Karpas-422 (cell line): ENCODE results near the gene APOBEC3F. TPM values are rescaled to one million over a fixed set of nuclear protein-coding genes. Genes with fewer than 3 reads are reported as not detected.

Experiments
- DNase-seq: peaks from one replicate; pipeline ENCODE4 v3.0.0-alpha.2; 2015
- H2AFZ ChIP-seq: fragments of 200-600 bp; sonication (generic); 2 replicates; pipeline ENCODE4 v1.6.1; 2014; ENCODE audit warnings: antibody characterized with exemption, low read length, mixed read lengths
- H3K27ac ChIP-seq: fragments of 200-600 bp; sonication (generic); 2 replicates; pipeline ENCODE4 v1.5.1; 2014; ENCODE audit warnings: mild to moderate bottlenecking, low read length, moderate library complexity
- H3K27me3 ChIP-seq: fragments of 200-600 bp; sonication (generic); 2 replicates; pipeline ENCODE4 v1.6.1; 2014; ENCODE audit warnings: low read length, mixed read lengths
- H3K36me3 ChIP-seq: fragments of 200-600 bp; sonication (generic); 2 replicates; pipeline ENCODE4 v1.6.1; 2014; ENCODE audit warnings: low read length, mixed read lengths; ENCODE audit not compliant: insufficient read depth
- H3K4me1 ChIP-seq: fragments of 200-600 bp; sonication (generic); 2 replicates; pipeline ENCODE4 v1.6.1; 2014; ENCODE audit warnings: mild to moderate bottlenecking, low read length, mixed read lengths
- H3K4me2 ChIP-seq: fragments of 200-600 bp; sonication (generic); 2 replicates; pipeline ENCODE4 v1.6.1; 2014; ENCODE audit warnings: low read length, low read depth, mild to moderate bottlenecking; ENCODE audit not compliant: poor library complexity, severe bottlenecking
- H3K4me3 ChIP-seq: fragments of 200-600 bp; sonication (generic); 2 replicates; pipeline ENCODE4 v1.5.1; 2014; ENCODE audit warnings: mild to moderate bottlenecking, antibody characterized with exemption, low read length, mixed read lengths
- H3K79me2 ChIP-seq: fragments of 200-600 bp; sonication (generic); 2 replicates; pipeline ENCODE4 v1.6.1; 2014; ENCODE audit warnings: mild to moderate bottlenecking, low read length, mixed read lengths
- H3K9ac ChIP-seq: fragments of 200-600 bp; sonication (generic); 2 replicates; pipeline ENCODE4 v1.6.0; 2014; ENCODE audit warnings: low read length
- H3K9me2 ChIP-seq: fragments of 200-600 bp; sonication (generic), shearing (Covaris generic); replicated peaks from 2 replicates; pipeline ENCODE4 v1.6.0; 2014; ENCODE audit warnings: mild to moderate bottlenecking, low read length, moderate library complexity; ENCODE audit not compliant: insufficient read depth
- H3K9me3 ChIP-seq: fragments of 300-700, 200-600 bp; sonication (generic); 2 replicates; pipeline ENCODE4 v1.6.1; 2014; ENCODE audit warnings: low read length, mixed read lengths
- H4K20me1 ChIP-seq: fragments of 200-600 bp; sonication (generic); 2 replicates; pipeline ENCODE4 v1.6.1; 2014; ENCODE audit warnings: mild to moderate bottlenecking, antibody characterized with exemption, low read length, low read depth; ENCODE audit not compliant: insufficient read depth
- total RNA-seq: library from RNA; depleted of rRNA; stranded (reverse); fragments of >200 nt; shearing (Covaris generic); gene quantifications from 2 replicates; pipeline ENCODE4 v1.2.3, GENCODE V29; 2014; ENCODE audit warnings: low replicate concordance

APOBEC3F gene
- total RNA-seq, 1 experiment from 2014 or later = 0.93 TPM

GRCh38 chr22:39080052-39080762 lies 39.5 kb downstream of the APOBEC3F start:
- Histone ChIP-seq H3K4me2 (no peak overlapping the region), H4K20me1 (no peaks in the 10 kb centered on the region), H3K9ac (no peak overlapping the region), H2AFZ (no peak overlapping the region), H3K27me3 (no peaks in the 10 kb centered on the region), H3K9me2 (no peaks in the 10 kb centered on the region), H3K4me3 (no peak overlapping the region), H3K27ac (no peak overlapping the region), H3K36me3 (no peaks in the 10 kb centered on the region), H3K4me1 (peaks cover 4% of the 10 kb centered on the region; the same call in 1 of the 2 replicates), H3K79me2 (no peaks in the 10 kb centered on the region), H3K9me3 (no peaks in the 10 kb centered on the region)
- no peak for DNase-seq

GRCh38 chr22:39081016-39081415 lies 40.4 kb downstream of the APOBEC3F start:
- H3K36me3 ChIP-seq = no peaks in the 10 kb centered on the region
- H3K27ac ChIP-seq = no peak overlapping the region
- peaks cover 4% of the 10 kb centered on the region; the same call in 1 of the 2 replicates for H3K4me1 ChIP-seq
- no peak for DNase-seq
- H3K4me3 ChIP-seq = no peak overlapping the region
- no peaks in the 10 kb centered on the region for H3K27me3 ChIP-seq
- no peak overlapping the region for H3K4me2 ChIP-seq
- H2AFZ ChIP-seq = no peak overlapping the region
- H4K20me1 ChIP-seq = no peaks in the 10 kb centered on the region
- no peaks in the 10 kb centered on the region for H3K9me3 ChIP-seq
- H3K79me2 ChIP-seq = no peaks in the 10 kb centered on the region
- H3K9me2 ChIP-seq = no peaks in the 10 kb centered on the region
- H3K9ac ChIP-seq = no peak overlapping the region

GRCh38 chr22:39081598-39081997 lies 40.9 kb downstream of the APOBEC3F start:
- H3K27ac ChIP-seq = no peak overlapping the region
- H3K36me3 ChIP-seq = no peaks in the 10 kb centered on the region
- H3K79me2 ChIP-seq = no peaks in the 10 kb centered on the region

GRCh38 chr22:39083212-39084165 lies 42.8 kb downstream of the APOBEC3F start:
- Histone ChIP-seq H2AFZ (no peak overlapping the region), H3K4me2 (no peak overlapping the region), H3K4me3 (no peak overlapping the region), H3K9ac (no peak overlapping the region), H3K4me1 (no peaks in the 10 kb centered on the region), H3K9me2 (no peaks in the 10 kb centered on the region), H3K27ac (no peak overlapping the region), H3K36me3 (no peaks in the 10 kb centered on the region), H4K20me1 (no peaks in the 10 kb centered on the region), H3K9me3 (no peaks in the 10 kb centered on the region), H3K79me2 (no peaks in the 10 kb centered on the region), H3K27me3 (no peaks in the 10 kb centered on the region)
- DNase-seq = no peak

More at GRCh38 chr22:39081598-39081997, 40.9 kb downstream of the APOBEC3F start:
- no peak overlapping the region for H3K4me2 ChIP-seq
- no peak for DNase-seq
- H3K4me3 ChIP-seq = no peak overlapping the region
- no peak overlapping the region for H2AFZ ChIP-seq
- H3K27me3 ChIP-seq = no peaks in the 10 kb centered on the region
- no peak overlapping the region for H3K9ac ChIP-seq
- no peaks in the 10 kb centered on the region for H3K9me3 ChIP-seq
- H3K9me2 ChIP-seq = no peaks in the 10 kb centered on the region
- H3K4me1 ChIP-seq = peaks cover 4% of the 10 kb centered on the region; the same call in 1 of the 2 replicates
- no peaks in the 10 kb centered on the region for H4K20me1 ChIP-seq

- no peak overlapping the region for H3K27ac ChIP-seq
These were observed 44.0 kb downstream of the APOBEC3F start for GRCh38 chr22:39084666-39085065.

GRCh38 chr22:39087098-39087497 lies 46.4 kb downstream of the APOBEC3F start:
- Histone ChIP-seq H3K9me3 (no peaks in the 10 kb centered on the region), H3K9me2 (no peaks in the 10 kb centered on the region), H3K4me1 (no peaks in the 10 kb centered on the region), H3K79me2 (no peaks in the 10 kb centered on the region), H3K9ac (no peak overlapping the region), H3K27me3 (no peaks in the 10 kb centered on the region), H3K4me3 (no peak overlapping the region), H4K20me1 (no peaks in the 10 kb centered on the region), H2AFZ (no peak overlapping the region), H3K4me2 (no peak overlapping the region), H3K27ac (no peak overlapping the region), H3K36me3 (no peaks in the 10 kb centered on the region)
- no peak for DNase-seq

More at GRCh38 chr22:39084666-39085065, 44.0 kb downstream of the APOBEC3F start:
- Histone ChIP-seq H3K9me3 (no peaks in the 10 kb centered on the region), H3K9ac (no peak overlapping the region), H3K4me3 (no peak overlapping the region), H3K9me2 (no peaks in the 10 kb centered on the region), H3K27me3 (no peaks in the 10 kb centered on the region), H4K20me1 (no peaks in the 10 kb centered on the region), H2AFZ (no peak overlapping the region), H3K36me3 (no peaks in the 10 kb centered on the region), H3K4me2 (no peak overlapping the region), H3K79me2 (no peaks in the 10 kb centered on the region), H3K4me1 (no peaks in the 10 kb centered on the region)
- DNase-seq = no peak

- Histone ChIP-seq H3K79me2 (no peaks in the 10 kb centered on the region), H2AFZ (no peak overlapping the region), H3K27me3 (no peaks in the 10 kb centered on the region), H3K9me3 (no peaks in the 10 kb centered on the region), H3K27ac (no peak overlapping the region), H3K4me1 (no peaks in the 10 kb centered on the region), H3K4me2 (no peak overlapping the region), H4K20me1 (no peaks in the 10 kb centered on the region), H3K9ac (no peak overlapping the region), H3K9me2 (no peaks in the 10 kb centered on the region), H3K36me3 (no peaks in the 10 kb centered on the region), H3K4me3 (no peak overlapping the region)
- no peak for DNase-seq
These were observed 47.4 kb downstream of the APOBEC3F start for GRCh38 chr22:39087881-39088684.
